Measurements from ENCODE around the gene BAHCC1. TPM values are rescaled to one million over a fixed set of nuclear protein-coding genes. Genes with fewer than 3 reads are reported as not detected.

BAHCC1 gene
- total RNA-seq, 1 experiment from 2014 or later, result 74.2 TPM

- no peak for TF ChIP-seq CTCF (conservative IDR thresholded peaks at IDR 0.05; ENCODE audit: low read depth, low read length)
- TF ChIP-seq EZH2 (IDR thresholded peaks at IDR 0.05; ENCODE audit: borderline replicate concordance, low read depth, low read length, poor library complexity, severe bottlenecking), result no peak
- ChIA-PET POLR2A (ENCODE audit: low non-redundant PET) (no interaction called here), CTCF (no interaction called here)
- no peak for DNase-seq (ENCODE audit: low spot score)
- peaks cover 14% of the 10 kb centered on the region for H3K36me3 ChIP-seq (ENCODE audit: insufficient read depth, low read length, poor library complexity, severe bottlenecking)
- intact Hi-C loops (cut with micrococcal nuclease; ENCODE audit: unreplicated experiment), result no loop called here
- H3K27me3 ChIP-seq (replicated peaks; ENCODE audit: insufficient read depth, low read depth, low read length, poor library complexity), result no peaks in the 10 kb centered on the region
- no peak overlapping the region for H3K27ac ChIP-seq (ENCODE audit: low read depth, low read length, poor library complexity, severe bottlenecking)
- no TSS peak for BruUV-seq (replicated peaks)
- H3K9me3 ChIP-seq (ENCODE audit: low read depth, low read length, poor library complexity, severe bottlenecking), result no peaks in the 10 kb centered on the region
- peaks cover 19% of the 10 kb centered on the region for H3K4me1 ChIP-seq (ENCODE audit: insufficient read depth, low read length, poor library complexity, severe bottlenecking)
- no peak overlapping the region for H3K4me3 ChIP-seq (ENCODE audit: low read depth, low read length, poor library complexity, severe bottlenecking)
Measured at GRCh38 chr17:81438688-81439087, 43.4 kb downstream of the BAHCC1 start.

GRCh38 chr17:81440051-81440471, 44.8 kb downstream of the BAHCC1 start:
- CTCF ChIA-PET, result interaction anchor here (0.5 to 1.5 kb wide), 2 partner anchors 10 to 21 kb away, joined by 3 to 6 read pairs; no protein-coding TSS in a partner anchor
- TF ChIP-seq CTCF (conservative IDR thresholded peaks at IDR 0.05; ENCODE audit: low read depth, low read length) (no peak), EZH2 (IDR thresholded peaks at IDR 0.05; ENCODE audit: borderline replicate concordance, low read depth, low read length, poor library complexity, severe bottlenecking) (no peak)
- POLR2A ChIA-PET (ENCODE audit: low non-redundant PET), result no interaction called here
- peaks cover 18% of the 10 kb centered on the region for H3K36me3 ChIP-seq (ENCODE audit: insufficient read depth, low read length, poor library complexity, severe bottlenecking)
- H3K27me3 ChIP-seq (replicated peaks; ENCODE audit: insufficient read depth, low read depth, low read length, poor library complexity), result no peaks in the 10 kb centered on the region
- intact Hi-C loops (cut with micrococcal nuclease; ENCODE audit: unreplicated experiment), result no loop called here
- no peaks in the 10 kb centered on the region for H3K9me3 ChIP-seq (ENCODE audit: low read depth, low read length, poor library complexity, severe bottlenecking)
- peak overlapping the region; percentile 57 for H3K27ac ChIP-seq (ENCODE audit: low read depth, low read length, poor library complexity, severe bottlenecking)
- H3K4me3 ChIP-seq (ENCODE audit: low read depth, low read length, poor library complexity, severe bottlenecking), result no peak overlapping the region
- peaks cover 19% of the 10 kb centered on the region for H3K4me1 ChIP-seq (ENCODE audit: insufficient read depth, low read length, poor library complexity, severe bottlenecking)
- no TSS peak for BruUV-seq (replicated peaks)
- no peak for DNase-seq (ENCODE audit: low spot score)

GRCh38 chr17:81440511-81441244, 45.4 kb downstream of the BAHCC1 start:
- DNase-seq (ENCODE audit: low spot score), result peak; percentile 45
- POLR2A ChIA-PET (ENCODE audit: low non-redundant PET), result interaction anchor here (0.5 kb wide), 1 partner anchor 773 kb away, joined by 8 read pairs; no protein-coding TSS in a partner anchor
- intact Hi-C loops (cut with micrococcal nuclease; ENCODE audit: unreplicated experiment), result no loop called here
- no TSS peak for BruUV-seq (replicated peaks)
- no peaks in the 10 kb centered on the region for H3K27me3 ChIP-seq (replicated peaks; ENCODE audit: insufficient read depth, low read depth, low read length, poor library complexity)
- CTCF ChIA-PET, result interaction anchor here (0.6 to 1.5 kb wide), 2 partner anchors 11 to 22 kb away, joined by 6 to 7 read pairs; no protein-coding TSS in a partner anchor
- peaks cover 18% of the 10 kb centered on the region for H3K36me3 ChIP-seq (ENCODE audit: insufficient read depth, low read length, poor library complexity, severe bottlenecking)
- H3K4me1 ChIP-seq (ENCODE audit: insufficient read depth, low read length, poor library complexity, severe bottlenecking), result peaks cover 19% of the 10 kb centered on the region
- no peaks in the 10 kb centered on the region for H3K9me3 ChIP-seq (ENCODE audit: low read depth, low read length, poor library complexity, severe bottlenecking)
- H3K4me3 ChIP-seq (ENCODE audit: low read depth, low read length, poor library complexity, severe bottlenecking), result no peak overlapping the region
- TF ChIP-seq CTCF (conservative IDR thresholded peaks at IDR 0.05; ENCODE audit: low read depth, low read length) (peak; percentile 69), EZH2 (IDR thresholded peaks at IDR 0.05; ENCODE audit: borderline replicate concordance, low read depth, low read length, poor library complexity, severe bottlenecking) (no peak)
- peak overlapping the region; percentile 57 for H3K27ac ChIP-seq (ENCODE audit: low read depth, low read length, poor library complexity, severe bottlenecking)
